ENCODE results near the gene KCNK6. TPM values are rescaled to one million over a fixed set of nuclear protein-coding genes. Genes with fewer than 3 reads are reported as not detected.

Gene KCNK6
- total RNA-seq, 1 experiment from 2014 or later = 6.5 TPM

GRCh38 chr19:38375748-38376147, 56.1 kb downstream of the KCNK6 start:
- no peak overlapping the region for H3K56ac ChIP-seq (ENCODE audit: insufficient read length, low read depth, low read length)
- H2AK5ac ChIP-seq (ENCODE audit: insufficient read length, low read length) = no peak overlapping the region
- Mint-ChIP-seq H3K4me1 (peaks cover 14 to 18% of the 10 kb centered on the region in 2 experiments), H3K36me3 (ENCODE audit: insufficient read depth in 1 of 3, low read depth in 3 of 3) (peaks cover 16 to 33% (median 24%) of the 10 kb centered on the region in 3 experiments; a peak in 6 of 7 replicates), H3K27ac (no peak overlapping the region), H3K27me3 (ENCODE audit: low read depth) (peaks cover 19% of the 10 kb centered on the region), H3K4me3 (peak overlapping the region; percentile 99), H3K9me3 (no peaks in the 10 kb centered on the region)
- peaks cover 3% of the 10 kb centered on the region for H4K20me1 ChIP-seq (ENCODE audit: control insufficient read depth, insufficient read depth, insufficient read length)
- no peak overlapping the region for H2BK12ac ChIP-seq (ENCODE audit: insufficient read length, low read depth, low read length)
- no peak overlapping the region for H3K18ac ChIP-seq (ENCODE audit: insufficient read length, low read depth, low read length)
- WGBS (ENCODE audit: extremely low coverage, insufficient read length, low lambda C conversion rate) = no CpG with 5 or more reads among the region's 5 CpGs
- H2BK20ac ChIP-seq (ENCODE audit: low read depth, low read length, poor library complexity, severe bottlenecking) = no peak overlapping the region
- no peak for DNase-seq
- no peak overlapping the region for H3T11ph ChIP-seq (ENCODE audit: low read length)
- no peak overlapping the region for H2AFZ ChIP-seq (ENCODE audit: low read length)
- no peak overlapping the region for H3K23ac ChIP-seq (ENCODE audit: insufficient read length, low read depth, low read length)
- no peak overlapping the region for H4K91ac ChIP-seq (ENCODE audit: insufficient read length, low read depth, low read length)
- no peaks in the 10 kb centered on the region for H3K4me1 ChIP-seq (ENCODE audit: insufficient read depth, low read length)
- H4K5ac ChIP-seq (ENCODE audit: insufficient read length, low read depth, low read length) = no peak overlapping the region
- H3K79me1 ChIP-seq (ENCODE audit: insufficient read depth, low read depth, low read length, poor library complexity, severe bottlenecking) = peaks cover 12% of the 10 kb centered on the region
- H2BK120ac ChIP-seq (ENCODE audit: low read depth, low read length, poor library complexity, severe bottlenecking) = no peak overlapping the region
- H3K27ac ChIP-seq (ENCODE audit: insufficient read length, low read depth, low read length) = no peak overlapping the region
- H3K4me2 ChIP-seq (ENCODE audit: insufficient read depth, insufficient read length, low read length) = peak overlapping the region; percentile 92
- H2BK15ac ChIP-seq (ENCODE audit: low read depth, low read length) = no peak overlapping the region
- no peaks in the 10 kb centered on the region for H3K9me3 ChIP-seq (ENCODE audit: control insufficient read depth, low read depth, low read length)
- peaks cover 16% of the 10 kb centered on the region; the same call in 1 of the 2 replicates for H3K79me2 ChIP-seq (ENCODE audit: insufficient read depth, low read length)
- H4K8ac ChIP-seq (replicated peaks; ENCODE audit: insufficient read length, low read depth, low read length) = no peak overlapping the region
- peaks cover 12% of the 10 kb centered on the region for H3K23me2 ChIP-seq (ENCODE audit: insufficient read length, low read depth, low read length, poor library complexity, severe bottlenecking)
- H3K9ac ChIP-seq (ENCODE audit: extremely low read depth, insufficient read length, low read length) = peak overlapping the region; percentile 96
- no peak overlapping the region for H3K14ac ChIP-seq (ENCODE audit: insufficient read depth, low read length)
- no peak overlapping the region for H3K4ac ChIP-seq (ENCODE audit: low read depth, low read length)
- H2BK5ac ChIP-seq (ENCODE audit: insufficient read length, low read length) = no peak overlapping the region
- H3K27me3 ChIP-seq (ENCODE audit: insufficient read depth, low read length) = no peaks in the 10 kb centered on the region
- TF ChIP-seq CTCF (conservative IDR thresholded peaks at IDR 0.05) = no peak

Data from H9 (cell line).